Skin epidermis (tissue), 12 donors: ENCODE measurements around the gene RPRD1A.
"Not testable (repeated sequence)": the region's sequence is repeated elsewhere in the genome, so short reads cannot be mapped to it uniquely, and the experiment has no call there.

Experiments used
- H3K27ac ChIP-seq, 21 experiments: fragments of 200-600 bp; sonication (generic) in 11 of 21; one replicate each; pipeline ENCODE4 v1.5.0; 2020; ENCODE audit warnings: mild to moderate bottlenecking in 3 of 21, inconsistent platforms in 2 of 21, moderate library complexity in 2 of 21
- H3K4me3 ChIP-seq, 7 experiments: fragments of 200-600 bp; sonication (generic) in 2 of 7; one replicate each; pipeline ENCODE4 v1.5.0; 2020; ENCODE audit warnings: inconsistent platforms in 2 of 7, mild to moderate bottlenecking in 2 of 7, moderate library complexity in 1 of 7

Gene RPRD1A, protein sequence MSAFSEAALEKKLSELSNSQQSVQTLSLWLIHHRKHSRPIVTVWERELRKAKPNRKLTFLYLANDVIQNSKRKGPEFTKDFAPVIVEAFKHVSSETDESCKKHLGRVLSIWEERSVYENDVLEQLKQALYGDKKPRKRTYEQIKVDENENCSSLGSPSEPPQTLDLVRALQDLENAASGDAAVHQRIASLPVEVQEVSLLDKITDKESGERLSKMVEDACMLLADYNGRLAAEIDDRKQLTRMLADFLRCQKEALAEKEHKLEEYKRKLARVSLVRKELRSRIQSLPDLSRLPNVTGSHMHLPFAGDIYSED

DNA sequence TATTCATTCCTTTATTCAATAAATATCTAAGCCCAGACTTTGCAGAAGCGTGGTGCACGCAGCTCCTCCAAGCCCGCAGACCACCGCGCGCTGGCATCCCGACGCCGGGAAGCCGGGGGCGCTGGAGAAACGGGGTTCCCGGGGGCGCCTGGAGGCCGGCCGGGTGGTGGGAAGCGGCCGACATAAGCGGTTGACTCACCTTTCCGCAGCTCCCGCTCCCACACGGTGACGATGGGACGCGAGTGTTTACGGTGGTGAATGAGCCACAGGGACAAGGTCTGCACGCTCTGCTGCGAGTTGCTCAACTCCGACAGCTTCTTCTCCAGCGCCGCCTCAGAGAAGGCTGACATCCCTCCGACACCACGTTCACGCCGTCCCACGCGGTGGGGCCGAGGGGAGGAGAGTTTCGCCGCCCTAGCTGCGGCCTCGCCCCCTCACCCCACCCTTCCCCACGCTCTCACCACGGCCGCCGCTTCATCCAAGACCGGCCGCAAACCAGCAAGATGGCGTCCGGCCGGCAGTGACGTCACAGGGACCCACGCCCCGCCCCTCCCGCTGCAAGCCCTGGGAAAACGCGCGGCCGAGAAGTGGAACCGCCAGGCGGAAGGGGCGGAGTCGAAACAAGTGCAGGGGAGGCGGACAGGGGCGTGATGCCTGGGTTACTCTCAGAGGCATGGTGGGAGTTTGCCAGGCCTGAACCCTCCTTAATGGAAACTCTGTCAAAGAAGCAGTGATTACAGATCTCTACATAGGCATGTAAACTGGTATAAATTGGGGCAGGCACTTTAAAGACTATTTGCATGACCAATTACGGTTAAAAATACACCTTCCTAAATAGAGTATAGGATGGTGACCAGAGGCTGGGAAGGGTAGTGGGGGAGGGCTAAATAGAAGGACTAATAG, at the start of gene RPRD1A:
RPRD1A (minus strand) TSS at position 505 of the 903 bp plus-strand sequence; CDS start at position 350, 155 bp downstream.
- peak within 1 kb of the TSS; percentile 66 to 92 (median 84) for H3K4me3 ChIP-seq
- H3K27ac ChIP-seq: peak within 1 kb of the TSS; percentile 47 to 94 (median 84)

DNA sequence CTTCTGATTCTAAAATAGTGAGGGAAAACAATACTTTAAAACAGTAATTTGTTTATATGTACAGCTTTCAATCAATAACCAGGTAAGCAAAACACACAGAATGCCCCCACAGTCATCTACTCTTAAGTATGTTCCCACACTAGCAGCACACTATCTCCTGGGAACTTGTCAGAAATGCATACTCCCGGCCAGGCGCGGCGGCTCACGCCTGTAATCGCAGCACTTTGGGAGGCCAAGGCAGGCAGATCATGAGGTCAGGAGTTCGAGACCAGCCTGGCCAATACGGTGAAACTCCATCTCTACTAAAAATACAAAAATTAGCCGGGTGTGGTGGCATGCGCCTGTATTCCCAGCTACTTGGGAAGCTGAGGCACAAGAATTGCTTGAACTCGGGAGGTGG, 49.4 kb upstream of the RPRD1A start:
- H3K27ac ChIP-seq, H3K4me3 ChIP-seq: not testable (repeated sequence)

DNA sequence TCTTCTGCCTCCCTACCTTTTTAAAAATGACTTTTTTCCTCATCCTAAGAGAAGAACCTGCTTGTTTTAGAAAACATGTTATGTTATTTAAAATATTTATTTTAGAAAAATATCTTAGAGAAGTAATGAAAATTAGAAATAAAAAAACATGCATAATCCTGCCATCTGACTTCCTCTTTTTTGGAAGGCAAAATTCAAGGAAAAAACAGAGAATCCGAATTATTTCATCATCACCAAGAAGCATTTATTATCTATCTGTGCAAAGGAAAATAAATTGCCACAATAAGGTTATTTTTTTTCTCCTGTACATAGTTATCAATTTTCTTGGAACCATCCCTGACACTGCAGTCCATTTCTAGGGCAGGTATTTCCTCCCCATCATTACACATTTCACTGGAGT, 47.4 kb upstream of the RPRD1A start:
- Histone ChIP-seq H3K4me3 (no peak overlapping the region), H3K27ac (no peak overlapping the region)

DNA sequence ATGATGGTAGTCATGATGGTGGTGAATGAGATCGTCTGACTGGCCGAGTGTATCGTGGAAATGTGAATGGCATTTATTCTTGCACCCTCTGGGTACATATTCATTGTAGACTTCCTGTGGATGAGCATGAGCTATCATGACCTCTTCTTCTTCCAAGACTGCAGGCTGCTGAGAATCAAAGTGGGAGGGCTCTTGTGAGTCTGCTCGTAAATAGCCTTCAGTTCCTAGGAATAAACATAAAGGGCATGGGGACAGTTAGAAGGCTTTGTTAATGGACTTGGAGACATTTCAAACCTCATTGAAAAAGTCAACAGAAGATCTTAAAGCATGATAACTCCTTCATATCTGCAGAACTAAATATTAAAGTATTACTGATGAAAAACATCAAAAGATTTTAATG, 46.9 kb upstream of the RPRD1A start:
- Histone ChIP-seq H3K4me3 (no peak overlapping the region), H3K27ac (no peak overlapping the region)

DNA sequence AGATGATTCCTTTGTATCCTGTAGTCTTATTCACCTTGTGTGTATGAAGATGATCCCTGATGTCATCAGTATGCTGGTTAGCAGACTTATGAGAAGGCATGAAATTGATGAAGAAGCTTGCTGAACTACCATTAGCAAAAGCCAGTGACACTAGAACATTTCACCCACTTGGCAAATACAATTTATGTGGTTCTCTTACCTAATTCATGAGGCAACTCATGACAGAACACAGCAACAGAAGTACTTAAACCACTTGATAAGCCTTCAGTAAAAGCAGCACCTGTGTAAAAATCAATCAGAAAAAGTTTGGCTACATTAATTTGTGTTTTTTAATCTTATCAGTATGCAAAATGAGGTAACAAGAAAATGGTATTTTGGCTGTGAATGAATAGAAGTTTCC, 44.9 kb upstream of the RPRD1A start:
- no peak overlapping the region for H3K4me3 ChIP-seq
- no peak overlapping the region for H3K27ac ChIP-seq

DNA sequence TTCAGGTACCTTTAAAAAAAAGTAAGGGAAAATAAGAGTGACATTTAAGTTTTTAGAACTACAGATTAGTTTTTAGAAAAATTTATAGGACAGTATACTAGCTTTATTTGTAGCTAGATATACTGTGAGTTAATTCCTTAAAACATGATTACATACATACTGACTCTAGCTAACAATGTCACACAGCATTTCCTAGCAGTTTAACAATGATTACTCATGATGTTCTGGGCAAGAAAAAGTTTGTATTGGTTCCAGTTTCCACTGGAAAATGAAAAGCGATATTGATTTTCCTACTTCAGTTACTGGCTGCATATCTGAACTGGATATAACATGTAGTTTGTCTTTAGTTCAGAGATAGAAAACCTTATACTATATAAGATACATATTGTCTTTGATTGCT, 42.4 kb upstream of the RPRD1A start:
- Histone ChIP-seq H3K4me3 (no peak overlapping the region), H3K27ac (no peak overlapping the region)

DNA sequence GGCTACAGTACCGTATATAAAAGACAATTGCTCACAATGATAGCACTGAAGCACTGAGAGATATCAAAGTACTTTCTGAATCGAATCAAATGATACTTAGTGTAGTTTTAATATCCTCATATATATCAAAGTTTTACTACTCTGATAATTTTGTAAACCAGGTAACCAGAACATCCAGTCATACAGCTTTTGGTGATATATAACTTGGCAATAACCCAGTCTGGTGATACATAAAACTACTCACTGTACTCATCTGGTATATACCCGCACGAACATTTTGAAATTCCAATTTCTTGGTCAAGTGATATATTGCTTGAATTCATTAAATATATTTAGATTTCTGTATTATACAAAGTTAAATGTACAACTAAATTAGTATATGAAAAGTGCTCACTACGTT, 41.2 kb upstream of the RPRD1A start:
- Histone ChIP-seq H3K4me3 (no peak overlapping the region), H3K27ac (no peak overlapping the region)

DNA sequence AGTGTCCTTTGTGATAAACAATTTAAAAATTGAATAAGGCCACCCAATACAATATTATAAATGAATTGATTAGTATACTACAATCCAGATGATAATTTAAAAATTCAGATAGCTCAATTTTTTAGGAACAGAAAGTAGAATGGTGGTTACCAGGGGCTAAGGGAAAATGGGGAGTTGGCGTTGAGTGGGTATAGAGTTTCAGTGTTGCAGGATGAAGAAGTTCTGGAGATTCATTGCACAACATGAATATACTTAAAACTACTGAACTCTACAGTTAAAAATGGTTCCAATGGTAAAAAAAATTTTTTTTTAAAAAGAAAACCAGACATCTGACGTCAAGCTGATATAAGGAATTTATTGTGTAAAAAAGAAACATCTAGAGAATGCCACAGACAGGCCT, 40.8 kb upstream of the RPRD1A start:
- H3K4me3 ChIP-seq: no peak overlapping the region
- H3K27ac ChIP-seq: no peak overlapping the region

DNA sequence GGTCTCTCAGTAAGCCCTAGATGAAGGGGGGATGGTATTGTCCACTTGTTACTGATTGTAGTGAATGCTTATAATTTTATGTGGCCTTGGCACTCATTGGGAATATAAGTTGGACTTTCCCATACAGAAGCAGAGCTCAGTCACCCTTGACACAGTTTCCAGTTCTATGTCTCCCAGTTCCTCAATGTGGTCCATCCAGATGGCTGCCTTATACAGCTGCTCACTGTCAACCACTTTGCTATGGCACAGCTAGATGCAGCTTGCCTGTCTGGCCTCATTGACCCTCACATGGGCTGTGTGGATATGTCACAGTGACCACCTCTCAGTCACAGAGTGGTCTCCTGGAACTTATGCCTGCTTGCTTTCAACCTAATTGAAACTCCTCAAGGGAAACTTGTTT, 40.1 kb upstream of the RPRD1A start:
- H3K4me3 ChIP-seq: no peak overlapping the region
- no peak overlapping the region for H3K27ac ChIP-seq

DNA sequence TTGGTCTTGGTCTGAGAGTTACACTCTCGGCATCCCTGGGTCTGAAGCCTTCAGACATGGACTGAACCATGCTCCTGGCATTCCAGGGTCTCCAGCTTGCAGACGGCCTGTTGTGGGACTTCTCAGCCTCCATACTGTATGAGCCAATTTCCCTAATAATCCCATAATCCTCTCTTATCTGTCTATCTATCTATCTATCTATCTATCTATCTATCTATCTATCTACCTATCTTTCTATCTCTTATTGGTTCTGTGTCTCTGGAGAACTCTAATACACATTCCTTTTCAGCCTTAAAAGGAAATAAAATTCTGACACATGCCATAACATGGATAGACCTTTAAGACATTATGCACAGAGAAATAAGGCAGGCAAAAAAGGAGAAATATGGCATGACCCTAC, 37.4 kb upstream of the RPRD1A start:
- Histone ChIP-seq H3K27ac (no peak overlapping the region), H3K4me3 (no peak overlapping the region)

DNA sequence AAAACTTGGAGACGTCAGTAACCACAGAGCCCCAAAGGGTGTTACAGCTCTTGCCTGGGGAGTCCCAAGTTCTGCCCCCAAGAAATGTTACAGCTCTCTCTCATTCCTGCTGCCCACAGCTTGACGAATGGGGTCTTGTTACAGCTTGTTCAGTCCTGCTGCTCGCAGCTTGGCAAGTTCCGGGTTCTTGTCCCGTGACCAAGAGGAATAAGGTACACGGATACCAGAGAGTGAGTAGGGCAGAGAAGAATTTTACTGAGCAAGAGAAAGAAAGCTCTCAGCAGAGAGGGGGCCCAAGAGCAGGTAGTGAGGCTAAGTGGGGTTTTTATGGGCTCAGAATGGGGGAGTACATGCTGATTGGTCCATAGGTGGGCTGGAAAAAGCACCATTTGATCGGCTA, 34.6 kb upstream of the RPRD1A start:
- no peak overlapping the region for H3K27ac ChIP-seq
- H3K4me3 ChIP-seq: no peak overlapping the region

DNA sequence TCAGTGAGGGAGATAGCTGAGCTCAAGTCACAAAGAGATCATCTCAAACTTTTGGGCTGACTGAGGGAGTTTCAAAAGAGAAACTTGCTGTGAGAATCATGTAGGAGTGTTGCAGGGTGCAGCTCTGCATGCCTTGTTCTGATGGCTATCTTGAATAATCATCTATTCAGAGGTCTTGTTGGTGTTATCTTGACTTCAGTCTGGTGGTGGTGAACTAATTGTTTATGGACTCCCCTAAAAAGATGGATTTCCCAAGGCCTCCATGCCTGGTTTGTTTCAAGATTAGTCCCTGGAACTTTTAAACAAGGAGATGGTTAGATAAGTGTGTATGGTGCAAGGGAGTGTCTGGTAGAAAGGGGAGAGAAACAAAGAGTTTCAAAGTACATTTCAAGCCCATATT, 32.0 kb upstream of the RPRD1A start:
- Histone ChIP-seq H3K27ac (no peak overlapping the region), H3K4me3 (no peak overlapping the region)

DNA sequence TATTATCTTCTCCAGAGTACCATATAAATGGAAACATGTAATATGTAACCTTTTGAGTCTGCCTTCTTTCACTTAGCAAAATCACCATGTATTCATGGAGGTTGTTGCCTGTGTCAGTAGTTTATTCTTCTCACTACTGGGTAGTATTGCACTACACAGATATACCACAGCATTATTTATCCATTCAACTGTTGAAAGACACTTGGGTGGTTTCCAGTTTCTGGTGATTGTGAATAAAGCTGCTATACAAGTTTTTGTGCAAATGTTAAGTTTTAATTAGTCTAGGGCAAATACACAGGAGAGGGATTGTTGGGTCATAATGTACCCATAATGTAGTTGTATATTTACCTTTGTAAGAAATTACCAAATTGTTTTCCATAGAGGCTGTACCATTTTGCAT, 29.6 kb upstream of the RPRD1A start:
- Histone ChIP-seq H3K27ac (no peak overlapping the region), H3K4me3 (no peak overlapping the region)

DNA sequence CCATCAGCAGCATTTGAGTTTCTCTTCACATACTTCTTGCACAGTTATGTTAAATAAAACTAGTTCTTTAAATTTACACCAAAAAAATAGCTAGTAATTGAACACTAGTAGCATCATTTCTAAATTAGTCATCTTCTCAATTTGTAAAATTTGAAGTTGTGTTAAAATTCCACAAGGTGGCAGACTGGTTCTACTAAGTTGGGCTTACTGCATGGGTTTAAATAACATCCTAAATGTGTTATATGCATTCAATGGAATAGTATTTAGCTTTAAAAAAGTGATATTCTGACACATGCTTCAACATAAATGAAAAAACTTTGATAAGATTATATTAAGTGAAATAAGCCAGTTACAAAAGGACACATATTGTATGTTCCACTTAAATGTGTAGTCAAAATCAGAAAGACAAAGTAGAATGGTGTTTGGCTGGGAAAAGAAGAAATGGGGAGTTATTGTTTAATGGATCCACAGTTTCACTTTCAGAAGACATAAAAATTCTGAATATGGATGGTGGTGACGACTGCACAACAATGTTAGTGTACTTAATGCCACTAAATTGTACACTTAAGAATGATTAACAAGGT, 28.7 kb upstream of the RPRD1A start:
- no peak overlapping the region for H3K27ac ChIP-seq
- H3K4me3 ChIP-seq: no peak overlapping the region

DNA sequence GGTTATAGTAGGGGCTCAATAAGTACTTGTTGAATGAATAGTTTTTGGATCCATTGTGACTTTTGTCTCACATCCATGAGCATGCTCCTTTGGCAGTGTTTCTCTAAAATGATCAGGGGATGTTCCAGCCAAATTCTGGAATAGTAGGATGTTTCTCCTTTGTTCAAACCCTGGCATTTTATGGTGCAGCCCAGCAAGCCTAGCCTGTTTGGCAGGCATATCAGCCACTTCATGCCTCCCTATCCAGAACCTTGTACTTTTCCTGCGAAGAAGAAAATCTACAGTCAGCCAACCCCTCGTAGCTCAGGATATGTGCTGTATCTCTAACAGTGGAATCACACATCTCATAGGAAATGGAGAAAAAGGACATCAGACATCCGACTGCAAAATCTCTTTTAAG, 27.1 kb upstream of the RPRD1A start:
- no peak overlapping the region for H3K27ac ChIP-seq
- H3K4me3 ChIP-seq: no peak overlapping the region

DNA sequence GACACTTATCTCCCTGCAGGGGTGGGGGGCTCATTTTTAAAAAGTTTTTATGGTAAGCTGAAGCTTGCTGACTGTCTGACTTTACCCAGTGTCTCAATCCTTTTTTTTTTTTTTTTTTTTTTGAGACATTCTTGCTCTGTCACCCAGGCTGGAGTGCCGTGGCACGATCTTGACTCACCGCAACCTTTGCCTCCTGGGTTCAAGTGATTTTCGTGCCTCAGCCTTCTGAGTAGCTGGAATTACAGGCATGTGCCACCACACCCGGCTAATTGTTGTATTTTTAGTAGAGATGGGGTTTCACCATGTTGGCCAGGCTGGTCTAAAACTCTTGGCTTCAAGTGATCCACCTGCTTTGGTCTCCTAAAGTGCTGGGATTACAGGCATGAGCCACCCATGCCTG, 24.8 kb upstream of the RPRD1A start:
- H3K27ac ChIP-seq, H3K4me3 ChIP-seq: not testable (repeated sequence)

DNA sequence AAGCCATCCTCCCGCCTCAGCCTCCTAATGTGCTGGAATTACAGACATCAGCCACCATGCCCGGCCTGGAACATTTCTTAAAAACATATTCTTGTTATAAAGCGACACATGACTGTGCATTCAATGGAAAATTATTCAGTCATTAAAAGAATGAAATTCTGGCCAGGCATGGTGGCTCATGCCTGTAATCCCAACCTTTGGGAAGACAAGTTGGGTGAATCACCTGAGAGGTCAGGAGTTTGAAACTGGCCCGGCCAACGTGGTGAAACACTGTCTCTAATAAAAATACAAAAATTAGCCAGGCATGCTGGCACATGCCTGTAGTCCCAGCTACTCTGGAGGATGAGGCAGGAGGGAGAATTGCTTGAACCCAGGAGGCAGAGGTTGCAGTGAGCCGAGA, 21.6 kb upstream of the RPRD1A start:
- Histone ChIP-seq H3K27ac (no peak overlapping the region), H3K4me3 (no peak overlapping the region)

DNA sequence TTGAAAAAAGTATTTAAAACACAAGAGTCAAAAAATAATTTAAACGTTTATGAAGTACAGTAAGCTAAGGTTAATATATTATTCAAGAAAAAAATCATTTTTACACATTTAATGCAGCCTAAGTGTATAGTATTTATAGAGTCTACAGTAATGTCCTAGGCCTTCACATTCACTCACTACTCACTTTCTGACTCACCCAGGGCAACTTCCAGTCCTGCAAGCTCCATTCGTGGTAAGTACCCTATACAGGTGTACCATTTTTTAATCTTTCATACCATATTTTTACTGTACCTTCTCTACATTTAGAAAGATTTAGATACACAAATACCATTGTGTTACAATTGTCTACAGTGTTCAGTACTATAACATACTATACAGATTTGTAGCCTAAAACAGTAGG, 20.9 kb upstream of the RPRD1A start:
- no peak overlapping the region for H3K27ac ChIP-seq
- H3K4me3 ChIP-seq: no peak overlapping the region

DNA sequence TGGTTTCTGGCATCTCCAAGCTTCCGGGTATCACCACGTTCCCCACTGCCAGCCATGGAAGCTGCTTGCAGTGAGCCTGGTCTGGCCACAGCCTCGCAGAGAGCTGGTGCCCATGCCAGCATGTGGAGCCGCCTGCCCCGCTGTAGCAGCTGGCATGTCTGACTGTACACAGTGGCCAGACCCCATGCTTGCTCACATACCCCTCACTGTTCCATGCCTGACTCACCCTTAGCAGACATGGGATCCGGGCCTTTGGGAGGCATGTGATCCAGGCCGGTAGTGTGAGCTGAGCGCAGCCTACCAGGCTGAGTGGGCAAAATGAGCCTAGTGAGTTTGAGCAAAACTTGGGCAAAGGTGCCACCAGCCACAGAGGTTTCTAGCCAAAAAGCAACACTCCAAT, 18.8 kb upstream of the RPRD1A start:
- Histone ChIP-seq H3K27ac (no peak overlapping the region), H3K4me3 (no peak overlapping the region)

DNA sequence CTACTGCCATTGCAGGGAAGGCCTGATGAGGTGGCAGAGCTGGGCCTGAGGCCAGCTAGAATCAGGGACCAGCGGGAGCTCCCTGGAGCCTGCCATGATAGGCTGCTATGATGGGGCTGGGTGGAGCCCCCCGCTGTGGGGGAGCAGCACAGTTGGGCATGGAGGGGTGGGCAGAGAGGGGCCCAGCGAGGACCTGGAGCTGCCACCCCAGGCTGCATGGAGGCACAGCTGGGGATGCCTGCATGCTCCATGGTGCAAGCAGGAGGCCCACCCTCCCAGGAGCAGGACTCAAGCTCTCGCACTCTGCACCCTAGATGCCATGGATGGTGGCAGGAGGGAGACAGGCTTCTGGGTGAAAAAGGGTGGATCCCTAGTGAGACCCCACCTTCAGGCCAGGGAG, 17.8 kb upstream of the RPRD1A start:
- no peak overlapping the region for H3K4me3 ChIP-seq
- H3K27ac ChIP-seq: no peak overlapping the region

DNA sequence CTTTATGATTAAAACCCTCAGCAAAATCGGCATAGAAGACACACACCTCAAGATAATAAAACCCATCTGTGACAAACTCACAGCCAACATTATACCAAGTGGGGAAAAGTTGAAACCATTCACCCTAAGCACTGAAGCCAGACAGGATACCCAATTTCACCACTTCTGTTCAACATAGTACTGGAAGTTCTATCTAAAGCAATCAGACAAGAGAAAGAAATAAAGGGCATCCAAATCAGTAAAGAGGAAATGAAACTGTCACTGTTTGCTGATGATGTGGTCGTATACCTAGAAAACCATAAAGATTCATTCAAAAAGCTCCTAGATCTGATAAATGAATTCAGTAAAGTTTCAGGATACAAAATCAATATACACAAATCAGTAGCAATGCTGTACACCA, 16.4 kb upstream of the RPRD1A start:
- no peak overlapping the region for H3K27ac ChIP-seq
- no peak overlapping the region for H3K4me3 ChIP-seq
